HG03521 (cell line): ENCODE results near the gene SPATA25.

Source experiments
- ATAC-seq: cut with Tn5 transposase; IDR thresholded peaks from one replicate; pipeline ENCODE4 v1.9.1; 2021; ENCODE audit warnings: mild to moderate bottlenecking, moderate library complexity; ENCODE audit not compliant: unreplicated experiment

The SPATA25 gene

GRCh38 chr20:45841407-45842129 lies 45.9 kb downstream of the SPATA25 start:
- no peak for ATAC-seq

GRCh38 chr20:45840700-45841198 lies 46.7 kb downstream of the SPATA25 start:
- ATAC-seq, result no peak

- no peak for ATAC-seq
Observed at GRCh38 chr20:45836841-45837240, 50.6 kb downstream of the SPATA25 start.
